ENCODE measurements around the gene QPCTL.

QPCTL gene

GRCh38 chr19:45701676-45702075, 9.2 kb downstream of the QPCTL start:
- H3K27ac ChIP-seq (ENCODE audit: low read depth, low read length): no peak overlapping the region
- no peak overlapping the region for H3K14ac ChIP-seq (ENCODE audit: low read length)
- no CpG with 5 or more reads among the region's 7 CpGs for WGBS (ENCODE audit: extremely low coverage, insufficient coverage, insufficient read length)

DNA sequence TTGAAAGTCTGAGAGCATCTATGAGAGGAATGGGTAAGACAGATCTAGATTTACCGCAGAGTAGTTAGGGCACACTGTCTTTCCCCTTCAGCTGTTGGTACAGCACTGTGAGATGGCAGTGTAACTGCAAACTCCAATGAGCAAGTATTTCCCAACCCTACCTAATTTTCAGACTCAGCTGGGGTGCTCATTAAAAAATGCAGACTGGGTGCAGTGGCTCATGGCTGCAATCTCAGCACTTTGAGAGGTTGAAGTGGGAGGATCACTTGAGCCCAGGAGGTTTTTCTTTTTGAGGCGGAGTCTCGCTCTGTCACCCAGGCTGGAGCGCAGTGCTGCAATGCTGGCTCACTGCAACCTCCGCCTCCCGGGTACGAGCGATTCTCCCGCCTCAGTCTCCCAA, 12.6 kb downstream of the QPCTL start:
- no peak overlapping the region for H4K91ac ChIP-seq (ENCODE audit: low read depth, low read length)
- peaks cover 4% of the 10 kb centered on the region for H3K9me3 ChIP-seq (ENCODE audit: insufficient read depth, low read depth, low read length)
- no peak overlapping the region for H2BK12ac ChIP-seq (ENCODE audit: low read length)
- H2BK5ac ChIP-seq (ENCODE audit: low read depth, low read length, poor library complexity): no peak overlapping the region
- no peak overlapping the region for H4K8ac ChIP-seq (ENCODE audit: low read depth, low read length)
- no peaks in the 10 kb centered on the region for H3K79me2 ChIP-seq (ENCODE audit: control insufficient read depth, insufficient read depth, low read length, poor library complexity)
- no peak for DNase-seq
- H2AK5ac ChIP-seq (ENCODE audit: low read length): no peak overlapping the region
- no peak overlapping the region for H3K4me3 ChIP-seq (ENCODE audit: low read depth, low read length)
- H3K27ac ChIP-seq (ENCODE audit: low read depth, low read length): no peak overlapping the region
- no peaks in the 10 kb centered on the region for H3K79me1 ChIP-seq (ENCODE audit: low read length)
- H3K27me3 ChIP-seq (ENCODE audit: insufficient read depth, low read length): no peaks in the 10 kb centered on the region
- H3K4me1 ChIP-seq (ENCODE audit: control insufficient read depth in 1 of 2, insufficient read depth in 2 of 2, low read length in 2 of 2): peaks cover 0 to 4% of the 10 kb centered on the region in 2 experiments
- H3K36me3 ChIP-seq (ENCODE audit: control insufficient read depth in 1 of 2, insufficient read depth in 2 of 2, low read length in 2 of 2): peaks cover 16 to 19% of the 10 kb centered on the region in 2 experiments
- no peak overlapping the region for H3K9ac ChIP-seq (ENCODE audit: low read length)
- H3K4me2 ChIP-seq (ENCODE audit: low read length): no peak overlapping the region
- H2BK120ac ChIP-seq (ENCODE audit: insufficient read depth, low read length, poor library complexity): no peak overlapping the region
- no peak overlapping the region for H2AFZ ChIP-seq (ENCODE audit: insufficient read depth, low read length, poor library complexity)
- no peak overlapping the region for H3K18ac ChIP-seq (ENCODE audit: low read length)
- H4K12ac ChIP-seq (ENCODE audit: low read depth, low read length): no peak overlapping the region
- no CpG with 5 or more reads among the region's 9 CpGs for WGBS (ENCODE audit: extremely low coverage, insufficient coverage, insufficient read length)
- H3K4ac ChIP-seq (ENCODE audit: low read depth, low read length): no peak overlapping the region
- H3K23ac ChIP-seq (ENCODE audit: low read length): no peak overlapping the region
- H3K14ac ChIP-seq (ENCODE audit: low read length): no peak overlapping the region

More at GRCh38 chr19:45701676-45702075, 9.2 kb downstream of the QPCTL start:
- no peak overlapping the region for H4K91ac ChIP-seq (ENCODE audit: low read depth, low read length)
- H3K4me1 ChIP-seq (ENCODE audit: control insufficient read depth in 1 of 2, insufficient read depth in 2 of 2, low read length in 2 of 2): peaks cover 0 to 4% of the 10 kb centered on the region in 2 experiments
- no peak overlapping the region for H3K23ac ChIP-seq (ENCODE audit: low read length)
- no peak overlapping the region for H2BK120ac ChIP-seq (ENCODE audit: insufficient read depth, low read length, poor library complexity)
- H3K36me3 ChIP-seq (ENCODE audit: control insufficient read depth in 1 of 2, insufficient read depth in 2 of 2, low read length in 2 of 2): peaks cover 17 to 23% of the 10 kb centered on the region in 2 experiments
- H4K8ac ChIP-seq (ENCODE audit: low read depth, low read length): no peak overlapping the region
- H3K4me3 ChIP-seq (ENCODE audit: low read depth, low read length): no peak overlapping the region
- DNase-seq: no peak
- no peak overlapping the region for H2BK12ac ChIP-seq (ENCODE audit: low read length)
- H3K18ac ChIP-seq (ENCODE audit: low read length): no peak overlapping the region
- H3K79me1 ChIP-seq (ENCODE audit: low read length): no peaks in the 10 kb centered on the region
- H3K4ac ChIP-seq (ENCODE audit: low read depth, low read length): no peak overlapping the region
- H4K12ac ChIP-seq (ENCODE audit: low read depth, low read length): no peak overlapping the region
- H2BK5ac ChIP-seq (ENCODE audit: low read depth, low read length, poor library complexity): no peak overlapping the region
- no peak overlapping the region for H2AK5ac ChIP-seq (ENCODE audit: low read length)
- no peak overlapping the region for H3K4me2 ChIP-seq (ENCODE audit: low read length)
- no peak overlapping the region for H2AFZ ChIP-seq (ENCODE audit: insufficient read depth, low read length, poor library complexity)
- H3K27me3 ChIP-seq (ENCODE audit: insufficient read depth, low read length): no peaks in the 10 kb centered on the region
- peaks cover 4% of the 10 kb centered on the region for H3K9me3 ChIP-seq (ENCODE audit: insufficient read depth, low read depth, low read length)
- H3K9ac ChIP-seq (ENCODE audit: low read length): no peak overlapping the region
- no peaks in the 10 kb centered on the region for H3K79me2 ChIP-seq (ENCODE audit: control insufficient read depth, insufficient read depth, low read length, poor library complexity)

DNA sequence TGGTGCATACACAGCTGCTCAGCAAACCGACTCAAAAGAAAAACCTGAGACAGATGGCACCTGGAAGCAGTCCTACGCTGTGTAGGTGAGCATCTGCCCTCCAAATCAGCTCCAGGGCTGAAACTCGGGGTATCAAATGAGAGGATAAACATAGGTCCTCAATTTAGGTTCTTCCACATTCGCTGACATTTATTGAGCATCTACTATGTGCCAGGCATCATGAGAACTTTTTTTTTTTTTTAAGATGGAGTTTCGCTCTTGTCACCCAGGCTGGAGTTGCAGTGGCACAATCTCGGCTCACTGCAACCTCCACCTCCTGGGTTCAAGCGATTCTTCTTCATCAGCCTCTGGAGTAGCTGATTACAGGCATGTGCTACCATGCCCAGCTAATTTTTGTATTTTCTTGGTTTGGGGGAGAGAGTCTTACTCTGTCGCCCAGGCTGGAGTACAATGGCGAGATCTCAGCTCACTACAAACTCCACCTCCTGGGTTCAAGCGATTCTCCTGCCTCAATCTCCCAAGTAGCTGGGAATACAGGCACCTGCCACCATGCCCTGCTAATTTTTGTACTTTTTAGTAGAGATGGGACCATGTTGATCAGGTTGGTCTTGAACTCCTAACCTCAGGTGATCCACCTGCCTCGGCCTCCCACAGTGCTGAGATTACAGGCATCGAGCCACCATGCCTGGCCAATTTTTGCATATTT, 13.4 kb downstream of the QPCTL start:
- H3K4me2 ChIP-seq (ENCODE audit: low read length): no peak overlapping the region
- WGBS (ENCODE audit: extremely low coverage, insufficient coverage, insufficient read length): no CpG with 5 or more reads among the region's 12 CpGs
- no peak overlapping the region for H2BK120ac ChIP-seq (ENCODE audit: insufficient read depth, low read length, poor library complexity)
- peaks cover 16 to 19% of the 10 kb centered on the region in 2 experiments for H3K36me3 ChIP-seq (ENCODE audit: control insufficient read depth in 1 of 2, insufficient read depth in 2 of 2, low read length in 2 of 2)
- H3K4me3 ChIP-seq (ENCODE audit: low read depth, low read length): no peak overlapping the region
- no peak overlapping the region for H3K9ac ChIP-seq (ENCODE audit: low read length)
- H4K91ac ChIP-seq (ENCODE audit: low read depth, low read length): no peak overlapping the region
- H3K18ac ChIP-seq (ENCODE audit: low read length): no peak overlapping the region
- H3K27ac ChIP-seq (ENCODE audit: low read depth, low read length): no peak overlapping the region
- no peak overlapping the region for H2BK12ac ChIP-seq (ENCODE audit: low read length)
- peaks cover 4% of the 10 kb centered on the region for H3K9me3 ChIP-seq (ENCODE audit: insufficient read depth, low read depth, low read length)
- no peaks in the 10 kb centered on the region for H3K79me1 ChIP-seq (ENCODE audit: low read length)
- H3K23ac ChIP-seq (ENCODE audit: low read length): no peak overlapping the region
- no peak for DNase-seq
- no peaks in the 10 kb centered on the region for H3K79me2 ChIP-seq (ENCODE audit: control insufficient read depth, insufficient read depth, low read length, poor library complexity)
- no peak overlapping the region for H2AK5ac ChIP-seq (ENCODE audit: low read length)
- H3K4me1 ChIP-seq (ENCODE audit: control insufficient read depth in 1 of 2, insufficient read depth in 2 of 2, low read length in 2 of 2): peaks cover 0 to 4% of the 10 kb centered on the region in 2 experiments
- no peak overlapping the region for H4K8ac ChIP-seq (ENCODE audit: low read depth, low read length)
- no peak overlapping the region for H2AFZ ChIP-seq (ENCODE audit: insufficient read depth, low read length, poor library complexity)
- H3K14ac ChIP-seq (ENCODE audit: low read length): no peak overlapping the region
- no peaks in the 10 kb centered on the region for H3K27me3 ChIP-seq (ENCODE audit: insufficient read depth, low read length)
- no peak overlapping the region for H3K4ac ChIP-seq (ENCODE audit: low read depth, low read length)
- H2BK5ac ChIP-seq (ENCODE audit: low read depth, low read length, poor library complexity): no peak overlapping the region
- no peak overlapping the region for H4K12ac ChIP-seq (ENCODE audit: low read depth, low read length)

DNA sequence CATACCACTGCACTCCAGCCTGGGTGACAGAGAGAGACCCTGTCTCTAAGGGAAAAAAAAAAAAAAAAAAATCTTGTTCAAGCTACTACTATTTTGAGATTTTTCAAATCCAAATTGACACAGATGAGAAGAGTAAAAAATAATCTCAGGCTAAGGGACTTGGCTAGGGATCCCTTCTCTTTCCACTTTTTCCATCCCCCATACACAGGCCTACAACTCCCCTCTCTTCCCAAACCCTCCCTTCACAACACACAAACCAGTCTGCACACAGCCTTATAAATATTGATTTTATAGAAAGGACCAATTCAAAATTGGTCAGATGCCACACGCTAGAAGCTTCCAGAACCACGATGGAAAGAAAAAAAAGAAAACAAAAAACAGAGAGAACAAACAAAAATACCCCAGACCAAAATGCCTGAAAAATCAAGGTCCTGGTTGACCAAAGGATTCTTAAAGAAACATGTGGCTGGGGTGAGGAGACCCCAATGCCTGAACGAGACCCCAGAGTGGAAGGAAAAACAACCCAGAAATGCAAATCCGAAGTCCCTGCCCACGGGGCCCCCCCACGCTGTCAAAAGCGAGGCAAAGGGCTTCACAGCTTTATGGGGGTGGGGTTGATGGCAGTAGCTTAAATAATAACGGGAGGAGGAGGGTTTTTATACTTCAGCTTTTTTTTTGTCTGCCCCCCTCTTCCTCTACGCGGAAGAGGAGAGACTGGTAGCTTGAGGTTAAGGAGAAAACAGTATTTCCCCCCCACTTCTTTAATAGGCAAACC, 18.1 kb downstream of the QPCTL start:
- no peak overlapping the region for H2AK5ac ChIP-seq (ENCODE audit: low read length)
- no peak overlapping the region for H4K91ac ChIP-seq (ENCODE audit: low read depth, low read length)
- no peak overlapping the region for H3K14ac ChIP-seq (ENCODE audit: low read length)
- H3K4me3 ChIP-seq (ENCODE audit: low read depth, low read length): no peak overlapping the region
- no peak overlapping the region for H3K23ac ChIP-seq (ENCODE audit: low read length)
- no peak overlapping the region for H3K4me2 ChIP-seq (ENCODE audit: low read length)
- H2AFZ ChIP-seq (ENCODE audit: insufficient read depth, low read length, poor library complexity): no peak overlapping the region
- no peaks in the 10 kb centered on the region for H3K79me1 ChIP-seq (ENCODE audit: low read length)
- WGBS (ENCODE audit: extremely low coverage, insufficient coverage, insufficient read length): no CpG with 5 or more reads among the region's 10 CpGs
- no peak overlapping the region for H3K18ac ChIP-seq (ENCODE audit: low read length)
- no peak overlapping the region for H2BK12ac ChIP-seq (ENCODE audit: low read length)
- no peak overlapping the region for H3K9ac ChIP-seq (ENCODE audit: low read length)
- no peak overlapping the region for H2BK5ac ChIP-seq (ENCODE audit: low read depth, low read length, poor library complexity)
- H3K79me2 ChIP-seq (ENCODE audit: control insufficient read depth, insufficient read depth, low read length, poor library complexity): peaks cover 2% of the 10 kb centered on the region
- H3K4ac ChIP-seq (ENCODE audit: low read depth, low read length): no peak overlapping the region
- no peak for DNase-seq
- H3K36me3 ChIP-seq (ENCODE audit: control insufficient read depth in 1 of 2, insufficient read depth in 2 of 2, low read length in 2 of 2): peaks cover 27 to 31% of the 10 kb centered on the region in 2 experiments
- no peak overlapping the region for H4K12ac ChIP-seq (ENCODE audit: low read depth, low read length)
- no peaks in the 10 kb centered on the region for H3K27me3 ChIP-seq (ENCODE audit: insufficient read depth, low read length)
- no peaks in the 10 kb centered on the region for H3K9me3 ChIP-seq (ENCODE audit: insufficient read depth, low read depth, low read length)
- H3K27ac ChIP-seq (ENCODE audit: low read depth, low read length): no peak overlapping the region
- no peaks in the 10 kb centered on the region for H3K4me1 ChIP-seq (ENCODE audit: control insufficient read depth in 1 of 2, insufficient read depth in 2 of 2, low read length in 2 of 2)
- H4K8ac ChIP-seq (ENCODE audit: low read depth, low read length): no peak overlapping the region
- no peak overlapping the region for H2BK120ac ChIP-seq (ENCODE audit: insufficient read depth, low read length, poor library complexity)

Measured in trophoblast cell (in vitro differentiated cells and primary cell).